GM18861 (cell line): Measurements from ENCODE around the gene GPR65.

Experiments
- ATAC-seq: cut with Tn5 transposase; IDR thresholded peaks from one replicate; pipeline ENCODE4 v1.9.1; 2021; ENCODE audit not compliant: unreplicated experiment

The GPR65 gene, protein sequence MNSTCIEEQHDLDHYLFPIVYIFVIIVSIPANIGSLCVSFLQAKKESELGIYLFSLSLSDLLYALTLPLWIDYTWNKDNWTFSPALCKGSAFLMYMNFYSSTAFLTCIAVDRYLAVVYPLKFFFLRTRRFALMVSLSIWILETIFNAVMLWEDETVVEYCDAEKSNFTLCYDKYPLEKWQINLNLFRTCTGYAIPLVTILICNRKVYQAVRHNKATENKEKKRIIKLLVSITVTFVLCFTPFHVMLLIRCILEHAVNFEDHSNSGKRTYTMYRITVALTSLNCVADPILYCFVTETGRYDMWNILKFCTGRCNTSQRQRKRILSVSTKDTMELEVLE

GRCh38 chr14:88005050-88005481, at the start of gene GPR65:
Gene GPR65 (plus strand): TSS chr14:88005135. CDS start chr14:88010848, 5,713 bp downstream.
- ATAC-seq, result peak; percentile 70

- no peak for ATAC-seq
These were observed 49.4 kb upstream of the GPR65 start for GRCh38 chr14:87955501-87955900.

DNA sequence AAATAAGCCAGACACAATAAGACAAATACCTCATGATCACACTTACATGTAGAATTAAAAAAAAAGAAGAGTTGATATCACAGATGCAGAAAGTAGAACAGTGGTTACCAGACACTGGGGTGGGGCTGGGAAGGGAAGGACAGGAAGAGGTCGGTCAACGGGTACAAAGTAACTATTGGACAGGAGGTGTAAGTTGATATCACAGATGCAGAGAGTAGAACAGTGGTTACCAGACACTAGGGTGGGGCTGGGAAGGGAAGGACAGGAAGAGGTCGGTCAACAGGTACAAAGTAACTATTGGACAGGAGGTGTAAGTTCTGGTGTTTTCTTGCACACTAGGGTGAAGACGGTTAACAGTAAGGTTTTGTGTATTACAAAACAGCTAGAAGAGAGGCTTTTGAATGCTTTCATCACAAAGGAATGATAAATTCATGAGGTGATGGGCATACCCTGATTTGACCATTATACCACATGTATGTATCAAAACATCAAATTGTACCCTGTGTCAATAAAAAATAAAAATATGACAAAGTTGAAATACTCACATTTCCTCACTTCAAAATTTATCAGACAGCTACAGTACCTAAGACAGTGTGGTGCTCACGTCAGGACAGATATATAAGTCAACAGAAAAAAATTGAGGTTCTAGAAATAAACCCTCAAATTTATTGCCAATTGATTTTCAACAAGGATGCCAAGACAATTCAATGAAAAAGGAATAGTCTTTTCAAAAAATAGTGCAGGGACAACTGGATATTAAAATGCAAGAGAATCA, 44.7 kb upstream of the GPR65 start:
- no peak for ATAC-seq

DNA sequence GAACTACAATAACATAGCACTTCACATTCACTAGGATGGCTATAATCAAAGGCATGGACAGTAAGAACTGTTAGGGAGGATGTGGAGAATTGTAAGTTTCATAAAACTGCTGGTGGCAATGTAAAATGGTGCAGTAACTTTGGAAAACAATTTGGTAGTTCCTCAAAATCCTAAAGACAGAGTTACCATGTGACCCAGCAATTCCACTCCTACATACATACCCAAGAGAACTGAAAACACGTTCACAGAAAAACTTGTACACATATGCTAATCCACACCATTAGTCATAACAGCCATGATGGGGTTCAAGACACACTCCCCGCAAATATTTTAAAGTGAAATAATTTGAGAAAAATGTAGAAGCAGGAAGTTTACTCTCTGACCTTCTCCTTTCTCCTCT, 43.7 kb upstream of the GPR65 start:
- no peak for ATAC-seq

DNA sequence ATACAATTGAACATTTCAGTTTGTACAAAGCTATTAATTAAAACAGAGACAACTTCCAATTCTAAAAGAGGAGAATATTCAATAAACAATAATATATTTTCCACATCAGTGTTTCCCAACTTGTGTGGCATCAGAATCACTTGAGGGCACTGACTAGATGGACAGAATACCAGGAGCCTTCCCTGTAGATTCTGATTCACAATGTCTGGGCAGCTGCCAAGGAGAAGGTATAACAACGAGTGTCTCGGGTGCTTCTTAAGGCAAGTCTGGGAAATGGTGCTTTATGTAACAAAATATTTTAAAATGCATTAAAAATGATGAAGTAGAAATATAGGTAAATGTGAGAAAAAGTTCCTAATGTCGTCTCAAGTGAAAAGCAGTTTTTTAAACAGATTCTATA, 38.1 kb upstream of the GPR65 start:
- ATAC-seq, result no peak

DNA sequence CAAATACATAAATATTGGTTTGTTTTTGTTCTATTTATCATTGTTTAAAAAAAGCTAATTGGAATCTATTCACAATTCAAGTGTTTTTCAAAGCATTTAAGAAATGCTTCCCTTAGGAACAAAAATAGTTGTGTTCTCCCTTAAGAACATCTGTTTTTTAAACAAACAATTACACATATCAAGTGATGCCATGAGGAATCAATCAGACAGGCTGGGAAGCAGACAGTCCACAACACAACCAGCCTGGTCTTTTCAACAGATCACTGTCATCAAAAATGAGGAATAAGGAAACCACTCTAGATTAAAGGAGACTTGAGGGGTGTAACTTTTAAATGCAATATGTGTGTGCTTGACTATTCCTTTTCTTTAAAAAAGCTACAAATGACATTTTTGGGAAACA, 37.4 kb upstream of the GPR65 start:
- no peak for ATAC-seq

DNA sequence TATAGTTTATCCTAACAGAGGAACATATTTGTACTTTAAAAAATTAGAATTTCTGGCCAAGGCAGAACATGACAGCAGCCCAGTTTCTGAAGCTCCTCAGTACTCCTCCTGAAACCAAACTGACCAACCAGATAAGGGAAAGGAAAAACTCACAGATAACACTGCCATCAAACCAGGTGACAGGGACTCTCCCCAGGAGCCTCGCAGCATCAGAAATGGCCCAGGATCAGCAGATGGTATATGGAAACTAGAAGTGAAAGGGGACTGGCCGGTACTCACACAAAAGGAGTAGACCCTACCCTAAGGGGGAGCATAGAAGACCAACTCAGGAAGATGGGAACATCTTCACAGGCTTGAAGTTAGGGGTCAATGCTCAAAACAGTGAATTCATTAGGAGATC, 33.9 kb upstream of the GPR65 start:
- peak; percentile 75 for ATAC-seq

GRCh38 chr14:87975636-87976035, 29.3 kb upstream of the GPR65 start:
- ATAC-seq, result no peak

GRCh38 chr14:87979689-87980088, 25.2 kb upstream of the GPR65 start:
- ATAC-seq, result no peak

DNA sequence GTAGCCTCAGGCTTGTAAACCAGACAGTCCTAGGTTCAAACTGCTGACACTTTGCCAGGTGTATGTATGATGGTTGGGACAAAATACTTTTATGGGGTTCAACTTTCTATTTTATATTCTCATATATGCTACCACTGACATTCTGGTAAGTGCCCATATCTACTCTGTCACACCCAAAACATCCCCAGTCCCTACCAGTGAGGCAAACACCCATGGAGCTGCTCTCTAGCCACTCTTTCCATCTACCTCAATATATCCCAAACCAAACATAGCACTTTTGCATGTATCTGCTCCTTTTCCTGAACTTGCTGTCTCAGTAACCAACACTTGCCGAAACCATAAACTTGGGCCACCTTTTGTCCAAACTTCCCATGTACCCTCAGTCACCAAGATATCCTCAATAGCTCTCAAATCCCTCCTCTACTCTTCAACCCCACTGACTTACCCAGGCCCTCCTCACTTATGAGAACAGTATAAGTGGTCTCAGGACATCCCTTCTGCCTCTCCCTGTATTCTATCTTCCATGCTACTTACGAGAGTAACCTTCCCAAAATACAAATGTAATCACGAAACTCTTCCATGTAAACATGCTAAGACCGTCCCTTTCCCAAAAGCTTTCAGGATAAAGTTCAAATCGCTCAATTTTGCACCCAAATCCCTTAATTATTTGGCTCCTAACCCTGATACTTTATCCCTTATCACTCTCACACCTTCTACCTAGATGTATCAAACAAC, 15.5 kb upstream of the GPR65 start:
- ATAC-seq, result no peak

DNA sequence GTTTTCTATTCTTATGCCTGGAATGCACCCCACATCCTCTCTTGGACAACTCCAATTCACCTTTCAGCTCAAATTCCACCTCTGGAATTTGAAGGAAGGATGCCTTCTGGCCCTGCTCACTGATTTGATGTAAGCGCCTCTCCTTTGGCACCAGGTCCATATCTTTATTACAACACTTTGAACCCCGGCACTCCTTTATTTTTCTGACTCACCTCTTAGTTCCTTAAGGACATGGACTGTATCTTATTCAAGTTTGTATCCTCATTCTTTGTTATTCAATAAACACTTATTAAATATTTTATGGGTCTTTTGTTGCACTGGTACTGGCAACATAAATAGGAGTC, 15.0 kb upstream of the GPR65 start:
- ATAC-seq, result no peak

GRCh38 chr14:87990682-87991081, 14.3 kb upstream of the GPR65 start:
- ATAC-seq, result no peak

DNA sequence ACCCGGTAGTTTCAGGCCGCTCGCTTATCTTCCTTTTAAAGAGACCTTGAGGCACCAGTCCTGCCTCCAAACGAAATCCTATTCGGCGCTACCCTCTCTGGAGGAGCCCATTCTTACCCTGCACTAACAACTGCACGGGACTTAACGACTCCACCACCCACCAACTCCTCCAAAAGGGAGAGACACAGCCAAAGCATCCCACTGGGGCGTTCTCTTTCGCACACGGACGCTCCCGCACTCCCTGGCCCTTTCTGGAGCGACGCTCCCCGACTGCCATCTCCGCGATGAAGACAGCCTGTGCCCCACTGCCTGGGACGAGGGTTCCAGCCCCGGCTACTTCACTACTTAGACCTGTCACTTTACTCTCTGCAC, 12.6 kb upstream of the GPR65 start:
- ATAC-seq, result no peak

- ATAC-seq, result peak; percentile 83
These were observed 12.0 kb upstream of the GPR65 start, which contains the start of gene GALC for GRCh38 chr14:87992718-87993628. Gene GALC (minus strand): TSS chr14:87993182. CDS start chr14:87993164, 18 bp downstream.

- ATAC-seq, result peak; percentile 37
These were observed 10.0 kb upstream of the GPR65 start for GRCh38 chr14:87994974-87995373.

- ATAC-seq, result no peak
These were observed 9.2 kb upstream of the GPR65 start for GRCh38 chr14:87995500-87996290.

DNA sequence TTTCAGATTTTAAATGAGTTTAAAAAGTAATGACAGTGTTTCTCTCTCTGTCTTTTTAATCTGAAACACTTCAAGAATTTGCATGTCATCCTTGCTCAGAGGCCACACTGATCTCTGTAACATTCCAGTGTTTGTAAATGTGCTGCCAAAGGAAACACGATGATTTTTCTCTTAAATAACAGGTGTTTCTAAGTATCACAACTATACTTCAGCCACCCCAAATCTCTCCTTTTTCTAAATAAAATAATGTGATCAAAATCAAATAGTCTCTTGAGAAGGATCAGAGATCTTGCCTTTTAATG, 8.7 kb upstream of the GPR65 start:
- no peak for ATAC-seq

GRCh38 chr14:87998482-87998881, 6.5 kb upstream of the GPR65 start:
- no peak for ATAC-seq

DNA sequence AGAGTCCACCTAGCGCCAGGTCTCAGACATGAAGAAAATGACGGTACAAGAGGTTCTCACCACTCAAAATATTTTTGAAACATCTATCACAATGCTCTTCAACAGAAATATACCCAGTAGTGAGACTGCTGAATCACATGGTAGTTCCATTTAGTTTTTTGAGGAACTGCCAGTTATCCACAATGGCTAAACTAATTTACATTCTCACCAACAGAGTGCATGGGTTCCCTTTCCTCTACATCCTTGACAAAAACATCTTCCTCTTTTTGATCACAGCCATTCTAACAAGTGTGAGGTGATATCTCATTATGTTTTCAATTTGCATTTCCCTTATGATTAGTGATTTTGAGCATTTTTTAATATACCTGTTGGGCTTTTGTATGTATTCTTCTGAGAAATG, 5.7 kb upstream of the GPR65 start:
- ATAC-seq, result no peak

- ATAC-seq, result no peak
These were observed 2.4 kb upstream of the GPR65 start for GRCh38 chr14:88002421-88003075.
